VCaP (cell line): ENCODE measurements around the gene BGN.
A peak's percentile ranks its signal among the peaks of the same experiment; 100 is the strongest.

Experiments used
- H3K27ac ChIP-seq: fragments of 450-650 bp; 2 replicates; pipeline ENCODE4 v1.5.1; 2017
- TF ChIP-seq, protein P1 (sequence below): fragments of 450-650 bp; conservative IDR thresholded peaks from 2 replicates; pipeline ENCODE4 v1.5.1; 2017; ENCODE audit warnings: mild to moderate bottlenecking, moderate library complexity

The BGN gene

GRCh38 chrX:153448556-153449367 is 46.0 kb upstream of the BGN start:
- TF ChIP-seq, protein P1, sequence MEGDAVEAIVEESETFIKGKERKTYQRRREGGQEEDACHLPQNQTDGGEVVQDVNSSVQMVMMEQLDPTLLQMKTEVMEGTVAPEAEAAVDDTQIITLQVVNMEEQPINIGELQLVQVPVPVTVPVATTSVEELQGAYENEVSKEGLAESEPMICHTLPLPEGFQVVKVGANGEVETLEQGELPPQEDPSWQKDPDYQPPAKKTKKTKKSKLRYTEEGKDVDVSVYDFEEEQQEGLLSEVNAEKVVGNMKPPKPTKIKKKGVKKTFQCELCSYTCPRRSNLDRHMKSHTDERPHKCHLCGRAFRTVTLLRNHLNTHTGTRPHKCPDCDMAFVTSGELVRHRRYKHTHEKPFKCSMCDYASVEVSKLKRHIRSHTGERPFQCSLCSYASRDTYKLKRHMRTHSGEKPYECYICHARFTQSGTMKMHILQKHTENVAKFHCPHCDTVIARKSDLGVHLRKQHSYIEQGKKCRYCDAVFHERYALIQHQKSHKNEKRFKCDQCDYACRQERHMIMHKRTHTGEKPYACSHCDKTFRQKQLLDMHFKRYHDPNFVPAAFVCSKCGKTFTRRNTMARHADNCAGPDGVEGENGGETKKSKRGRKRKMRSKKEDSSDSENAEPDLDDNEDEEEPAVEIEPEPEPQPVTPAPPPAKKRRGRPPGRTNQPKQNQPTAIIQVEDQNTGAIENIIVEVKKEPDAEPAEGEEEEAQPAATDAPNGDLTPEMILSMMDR = no peak
- H3K27ac ChIP-seq = no peak overlapping the region

DNA sequence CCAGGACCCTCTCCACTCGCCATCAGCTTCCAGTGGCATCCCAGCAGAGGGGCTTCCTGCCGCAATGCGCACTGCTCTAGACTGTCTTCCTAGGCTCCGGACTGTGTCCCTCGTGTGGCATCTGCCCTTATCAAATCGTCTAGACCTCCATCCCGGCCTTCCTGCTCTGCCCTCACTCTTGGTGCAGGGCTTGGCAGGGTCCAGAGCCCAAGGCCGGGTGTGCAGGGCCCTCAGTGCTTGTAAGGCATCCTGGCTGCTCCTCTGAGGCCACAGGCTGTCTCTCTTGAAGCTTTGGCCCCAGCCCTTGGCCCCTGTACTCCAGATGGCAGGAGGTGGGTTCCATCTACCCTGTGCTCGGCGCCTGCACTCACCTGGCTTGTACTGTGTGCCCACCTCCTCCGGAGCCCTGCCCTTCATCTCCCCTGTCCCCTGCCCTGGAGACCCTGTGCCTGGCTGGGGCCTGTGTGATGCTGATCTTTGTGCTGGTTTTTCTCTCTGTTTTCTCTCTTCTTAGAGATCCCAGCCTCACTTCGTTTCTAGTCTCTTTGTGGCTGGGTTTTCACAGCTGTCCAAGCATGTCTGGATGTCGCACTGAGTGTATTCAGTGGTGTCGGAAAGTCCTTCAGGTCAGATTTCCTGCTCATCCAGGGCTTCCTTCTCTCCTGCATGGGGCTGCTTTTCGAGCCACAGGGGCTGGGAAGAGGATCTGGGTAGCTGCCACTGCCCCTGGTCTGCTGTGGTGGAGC is 45.2 kb upstream of the BGN start:
- no peak overlapping the region for H3K27ac ChIP-seq
- TF ChIP-seq, protein P1 = no peak

GRCh38 chrX:153450114-153450948 is 44.4 kb upstream of the BGN start:
- TF ChIP-seq, protein P1 = no peak
- no peak overlapping the region for H3K27ac ChIP-seq

DNA sequence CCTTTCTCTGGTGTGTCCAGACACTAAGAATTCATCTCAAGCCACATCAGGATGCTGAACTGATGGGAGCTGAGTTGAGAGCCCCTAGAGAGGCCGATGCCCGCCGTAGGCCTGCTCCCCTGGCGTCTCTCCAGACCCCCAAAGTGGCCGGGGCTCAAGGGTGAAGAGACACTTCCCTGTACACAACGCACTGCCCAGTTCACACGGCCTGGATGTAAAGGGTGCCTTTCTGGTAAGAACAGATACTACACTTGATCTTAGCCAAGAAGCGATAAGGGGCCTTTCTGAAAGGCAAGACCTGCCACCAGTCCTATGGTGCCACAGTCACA is 43.9 kb upstream of the BGN start:
- TF ChIP-seq, protein P1 = no peak

DNA sequence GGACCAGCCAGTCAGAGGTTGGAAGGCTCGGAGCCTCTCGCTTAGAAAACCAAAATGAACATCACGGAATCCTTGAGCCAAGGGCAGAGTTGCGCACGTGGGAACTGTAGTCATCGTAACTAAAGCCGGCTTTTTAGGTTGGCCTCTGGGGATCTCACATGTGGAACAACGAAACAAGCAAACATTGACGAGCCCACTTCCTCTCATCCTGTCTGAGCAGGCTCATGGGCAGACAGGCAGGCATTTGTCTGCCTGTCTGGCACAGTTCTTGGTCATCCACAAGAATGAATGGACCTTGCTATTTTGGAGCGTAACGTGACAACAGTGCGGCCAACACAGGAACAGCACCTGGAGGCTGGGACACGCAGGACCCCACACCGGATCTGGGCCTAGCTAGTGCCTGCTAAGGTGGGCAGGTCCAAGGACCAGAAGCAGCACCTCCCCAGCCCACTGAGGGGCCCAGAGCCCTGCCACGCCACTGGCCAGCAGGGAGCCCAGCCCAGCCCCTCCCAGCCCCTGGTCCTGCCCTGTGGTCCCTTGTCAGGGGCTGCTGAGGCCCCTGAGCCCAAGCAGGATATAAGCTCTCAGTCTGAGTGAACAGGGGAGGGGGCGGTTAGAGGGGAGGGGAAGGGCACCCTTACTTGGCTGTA is 39.8 kb upstream of the BGN start:
- H3K27ac ChIP-seq = no peak overlapping the region
- TF ChIP-seq, protein P1 = no peak

More for the DNA sequence above, 43.9 kb upstream of the BGN start:
- no peak overlapping the region for H3K27ac ChIP-seq

GRCh38 chrX:153455571-153455970 is 39.2 kb upstream of the BGN start:
- H3K27ac ChIP-seq = no peak overlapping the region; the same call in 1 of the 2 replicates
- TF ChIP-seq, protein P1 = no peak

DNA sequence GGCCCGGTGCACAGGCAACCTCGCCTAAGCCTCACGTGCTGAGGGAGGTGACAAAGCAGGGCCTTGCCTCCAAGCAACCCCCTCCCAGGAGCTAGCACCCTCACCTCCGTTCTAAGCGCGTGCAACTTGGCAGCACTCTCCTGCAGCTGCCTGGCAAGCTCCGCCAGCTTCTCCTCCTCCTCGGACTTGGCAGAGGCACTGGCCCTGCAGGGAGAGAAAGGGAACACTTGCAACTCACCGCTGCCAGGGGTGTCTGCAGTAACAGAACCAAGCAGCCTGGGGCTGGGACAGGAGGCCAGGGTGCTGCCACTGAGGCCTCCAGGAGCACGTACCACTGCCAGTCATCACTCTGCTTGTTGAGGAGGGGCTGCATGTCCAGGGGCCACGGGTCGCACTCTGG is 38.6 kb upstream of the BGN start:
- H3K27ac ChIP-seq = peak overlapping the region; percentile 22; the same call in 1 of the 2 replicates
- TF ChIP-seq, protein P1 = no peak
